Body of pancreas (tissue), 4 donors: ENCODE data around the gene NUPR1.

Experiments
- CTCF ChIP-seq, 7 experiments: fragments of 450-650 bp in 4 of 7; fragments of 200-600 bp in 3 of 7; sonication (generic) in 3 of 7; IDR thresholded peaks; one replicate each; pipeline ENCODE4 v1.5.1; 2016 to 2019; ENCODE audit warnings: antibody characterized with exemption in 7 of 7
- POLR2A ChIP-seq, 3 donors: fragments of 450-650 bp; IDR thresholded peaks; one replicate each; pipeline ENCODE4 v1.6.1; 2016; ENCODE audit warnings: antibody characterized with exemption in 3 of 3, mild to moderate bottlenecking in 2 of 3

DNA sequence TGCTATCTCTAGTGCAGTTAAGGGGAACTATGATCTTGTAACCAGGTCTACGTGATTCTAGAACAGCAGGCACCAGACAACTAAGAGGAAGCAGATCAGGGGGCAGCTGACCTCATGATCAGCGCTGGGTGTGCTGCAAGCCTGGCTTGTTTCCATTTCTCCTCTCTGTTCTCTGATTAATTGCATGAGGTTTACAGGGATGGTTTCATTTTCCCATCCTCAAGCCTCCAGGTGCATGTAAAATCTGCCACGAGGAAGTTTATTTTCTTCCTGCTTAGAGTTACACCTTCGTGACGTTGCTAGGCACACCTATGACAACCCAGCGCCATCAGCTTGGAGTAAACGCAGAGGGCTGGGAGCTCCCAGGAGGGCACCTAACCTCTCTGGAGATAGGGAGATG, 4.3 kb upstream of the NUPR1 start:
- TF ChIP-seq CTCF (IDR thresholded peaks at IDR 0.05) = no peak
- TF ChIP-seq POLR2A (IDR thresholded peaks at IDR 0.05) = no peak
